A172 (cell line): ENCODE measurements around the gene JAKMIP2. TPM values are rescaled to one million over a fixed set of nuclear protein-coding genes. Genes with fewer than 3 reads are reported as not detected.
"Not testable (repeated sequence)": the region's sequence is repeated elsewhere in the genome, so short reads cannot be mapped to it uniquely, and the experiment has no call there.

Source experiments
- DNase-seq: peaks from one replicate; pipeline ENCODE4 v3.0.0-alpha.2; 2015; ENCODE audit warnings: low spot score
- total RNA-seq: library from RNA; depleted of rRNA; stranded (reverse); fragments of >200 nt; shearing (Covaris generic); gene quantifications from 2 replicates; pipeline ENCODE4 v1.2.3, GENCODE V29; 2014

JAKMIP2 gene
- total RNA-seq, 1 experiment from 2014 or later, result 15.6 TPM

- no peak for DNase-seq
These were observed 35.5 kb downstream of the JAKMIP2 start for GRCh38 chr5:147746986-147747385.

- DNase-seq, result no peak
These were observed 38.7 kb downstream of the JAKMIP2 start for GRCh38 chr5:147743678-147744374.

- no peak for DNase-seq
These were observed 39.5 kb downstream of the JAKMIP2 start for GRCh38 chr5:147743012-147743411.

- DNase-seq, result no peak
These were observed 40.4 kb downstream of the JAKMIP2 start for GRCh38 chr5:147742151-147742550.

GRCh38 chr5:147740864-147741263 is 41.7 kb downstream of the JAKMIP2 start:
- DNase-seq, result no peak

GRCh38 chr5:147737921-147738320 is 44.6 kb downstream of the JAKMIP2 start:
- no peak for DNase-seq

GRCh38 chr5:147735621-147736125 is 46.9 kb downstream of the JAKMIP2 start:
- DNase-seq, result no peak

GRCh38 chr5:147734894-147735293 is 47.6 kb downstream of the JAKMIP2 start:
- no peak for DNase-seq

- no peak for DNase-seq
These were observed 49.5 kb downstream of the JAKMIP2 start for GRCh38 chr5:147733075-147733474.

- no peak for DNase-seq
These were observed 50.1 kb downstream of the JAKMIP2 start for GRCh38 chr5:147732291-147732883.

- no peak for DNase-seq
These were observed 50.9 kb downstream of the JAKMIP2 start for GRCh38 chr5:147731431-147732290.

GRCh38 chr5:147727200-147727599 is 55.3 kb downstream of the JAKMIP2 start:
- DNase-seq, result no peak

- not testable (repeated sequence) for DNase-seq
These were observed 61.2 kb downstream of the JAKMIP2 start for GRCh38 chr5:147721191-147721960.

- DNase-seq, result no peak
These were observed 68.8 kb downstream of the JAKMIP2 start for GRCh38 chr5:147713550-147714295.

GRCh38 chr5:147712598-147712997 is 69.9 kb downstream of the JAKMIP2 start:
- DNase-seq, result no peak

- DNase-seq, result no peak
These were observed 70.5 kb downstream of the JAKMIP2 start for GRCh38 chr5:147712019-147712418.

- no peak for DNase-seq
These were observed 71.5 kb downstream of the JAKMIP2 start for GRCh38 chr5:147711019-147711418.

- no peak for DNase-seq
These were observed 73.8 kb downstream of the JAKMIP2 start for GRCh38 chr5:147708708-147709107.

GRCh38 chr5:147704544-147704943 is 78.0 kb downstream of the JAKMIP2 start:
- DNase-seq, result no peak

GRCh38 chr5:147701468-147701867 is 81.1 kb downstream of the JAKMIP2 start:
- DNase-seq, result no peak
